Osteoblast (primary cell): ENCODE data around the gene GC. TPM values are rescaled to one million over a fixed set of nuclear protein-coding genes. Genes with fewer than 3 reads are reported as not detected.

Experiments used
- DNase-seq: peaks from one replicate; pipeline ENCODE4 v3.0.0; 2011; ENCODE audit warnings: low spot score, mixed read lengths; ENCODE audit not compliant: insufficient read length; ENCODE audit errors: missing footprints
- H2AFZ ChIP-seq: 2 replicates; pipeline ENCODE4 v1.6.0; 2011; ENCODE audit warnings: mild to moderate bottlenecking, low read length
- H3K27ac ChIP-seq: 2 replicates; pipeline ENCODE4 v1.5.1; 2011; ENCODE audit warnings: mild to moderate bottlenecking, low read depth, low read length, moderate library complexity
- H3K27me3 ChIP-seq: 2 replicates; pipeline ENCODE4 v1.6.0; 2012; ENCODE audit warnings: mild to moderate bottlenecking, control low read depth, inconsistent platforms, low read length, moderate library complexity; ENCODE audit not compliant: insufficient read depth
- H3K36me3 ChIP-seq: 2 replicates; pipeline ENCODE4 v1.5.1; 2011; ENCODE audit warnings: mild to moderate bottlenecking, low read length, control low read depth, moderate library complexity; ENCODE audit not compliant: insufficient read depth
- H3K4me1 ChIP-seq: 2 replicates; pipeline ENCODE4 v1.5.1; 2011; ENCODE audit warnings: mild to moderate bottlenecking, low read length, control low read depth, moderate library complexity; ENCODE audit not compliant: insufficient read depth
- H3K4me2 ChIP-seq: 2 replicates; pipeline ENCODE4 v1.6.0; 2011; ENCODE audit warnings: mild to moderate bottlenecking, low read length; ENCODE audit not compliant: insufficient read depth
- H3K4me3 ChIP-seq: fragments of 200-600 bp; sonication (generic); 3 replicates; pipeline ENCODE4 v1.5.1; 2012; ENCODE audit warnings: mild to moderate bottlenecking, low read length, inconsistent platforms; ENCODE audit not compliant: insufficient read depth
- H3K79me2 ChIP-seq: 2 replicates; pipeline ENCODE4 v1.6.0; 2012; ENCODE audit warnings: mild to moderate bottlenecking, low read length, control low read depth, inconsistent platforms; ENCODE audit not compliant: insufficient read depth
- H3K9me3 ChIP-seq: 2 replicates; pipeline ENCODE4 v1.5.1; 2011; ENCODE audit warnings: low read depth, low read length, control low read depth
- H4K20me1 ChIP-seq: 2 replicates; pipeline ENCODE4 v1.6.0; 2012; ENCODE audit warnings: mild to moderate bottlenecking, low read length, control low read depth; ENCODE audit not compliant: insufficient read depth
- CTCF ChIP-seq: IDR thresholded peaks from 2 replicates; pipeline ENCODE4 v1.5.1; 2011; ENCODE audit warnings: mild to moderate bottlenecking, low read depth, low read length, moderate library complexity; ENCODE audit errors: extremely low read depth
- total RNA-seq: library from RNA; depleted of rRNA; stranded (reverse); fragments of >200 nt; gene quantifications from 2 replicates; pipeline ENCODE4 v1.2.3, GENCODE V29; 2012

Gene GC
- total RNA-seq, 1 donor = not detected

- TF ChIP-seq CTCF = no peak
These were observed 6.0 kb downstream of the GC start for GRCh38 chr4:71777891-71778290.

GRCh38 chr4:71775449-71775848 lies 8.4 kb downstream of the GC start:
- no peak overlapping the region for H3K4me2 ChIP-seq
- H3K79me2 ChIP-seq = no peaks in the 10 kb centered on the region
- H3K36me3 ChIP-seq = no peaks in the 10 kb centered on the region
- H3K9me3 ChIP-seq = no peaks in the 10 kb centered on the region
- no peak overlapping the region for H3K27ac ChIP-seq
- H2AFZ ChIP-seq = no peak overlapping the region
- no peak for TF ChIP-seq CTCF
- H3K27me3 ChIP-seq = no peaks in the 10 kb centered on the region
- no peak for DNase-seq
- H3K4me3 ChIP-seq = no peak overlapping the region
- H4K20me1 ChIP-seq = no peaks in the 10 kb centered on the region
- no peaks in the 10 kb centered on the region for H3K4me1 ChIP-seq

More at GRCh38 chr4:71777891-71778290, 6.0 kb downstream of the GC start:
- Histone ChIP-seq H3K4me1 (no peaks in the 10 kb centered on the region), H3K79me2 (no peaks in the 10 kb centered on the region), H3K36me3 (no peaks in the 10 kb centered on the region), H2AFZ (no peak overlapping the region), H3K4me3 (no peak overlapping the region), H3K27ac (no peak overlapping the region), H4K20me1 (no peaks in the 10 kb centered on the region), H3K27me3 (no peaks in the 10 kb centered on the region), H3K4me2 (no peak overlapping the region), H3K9me3 (no peaks in the 10 kb centered on the region)
- no peak for DNase-seq

- H2AFZ ChIP-seq = no peak overlapping the region
- H3K36me3 ChIP-seq = no peaks in the 10 kb centered on the region
- H3K79me2 ChIP-seq = no peaks in the 10 kb centered on the region
- H3K4me2 ChIP-seq = no peak overlapping the region
- H3K27ac ChIP-seq = no peak overlapping the region
- no peak for DNase-seq
- H3K4me1 ChIP-seq = no peaks in the 10 kb centered on the region
- H3K27me3 ChIP-seq = no peaks in the 10 kb centered on the region
- TF ChIP-seq CTCF = no peak
- H3K9me3 ChIP-seq = no peaks in the 10 kb centered on the region
- no peak overlapping the region for H3K4me3 ChIP-seq
- H4K20me1 ChIP-seq = no peaks in the 10 kb centered on the region
These were observed 9.7 kb downstream of the GC start for GRCh38 chr4:71774136-71774535.

GRCh38 chr4:71773004-71773403 lies 10.9 kb downstream of the GC start:
- TF ChIP-seq CTCF = no peak
- no peaks in the 10 kb centered on the region for H3K9me3 ChIP-seq
- H3K4me1 ChIP-seq = no peaks in the 10 kb centered on the region
- no peaks in the 10 kb centered on the region for H3K79me2 ChIP-seq
- H3K4me3 ChIP-seq = no peak overlapping the region
- no peak for DNase-seq
- H2AFZ ChIP-seq = no peak overlapping the region
- H3K36me3 ChIP-seq = no peaks in the 10 kb centered on the region
- H3K4me2 ChIP-seq = no peak overlapping the region
- no peaks in the 10 kb centered on the region for H3K27me3 ChIP-seq
- H4K20me1 ChIP-seq = no peaks in the 10 kb centered on the region
- no peak overlapping the region for H3K27ac ChIP-seq
